HPDE6-E6E7 (cell line): Measurements from ENCODE around the gene CCR7.
A peak's percentile ranks its signal among the peaks of the same experiment; 100 is the strongest.
"Not testable (repeated sequence)": the region's sequence is repeated elsewhere in the genome, so short reads cannot be mapped to it uniquely, and the experiment has no call there.

Source experiments
- DNase-seq: peaks from one replicate; pipeline ENCODE4 v3.0.0; 2011; ENCODE audit warnings: missing footprints; ENCODE audit errors: extremely low spot score

Gene CCR7

DNA sequence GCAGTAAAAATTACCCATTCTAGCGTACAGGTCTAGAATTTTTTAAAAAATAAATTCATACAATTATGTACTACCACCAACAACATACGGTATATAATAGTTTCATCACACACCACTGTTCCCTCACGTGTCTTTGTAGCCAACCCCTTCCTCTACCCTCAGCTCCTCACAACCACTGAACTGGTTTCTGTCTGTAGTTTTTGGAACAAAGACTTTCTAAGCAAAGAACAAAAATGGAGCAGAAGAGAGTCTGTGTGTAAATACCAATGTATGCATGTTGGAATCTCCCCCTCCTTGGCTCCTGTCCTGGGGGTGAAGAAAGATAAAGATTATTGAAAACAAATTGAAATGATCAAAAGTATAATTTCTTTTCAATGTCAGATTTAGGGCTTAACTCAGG, 31.9 kb upstream of the CCR7 start:
- no peak for DNase-seq

DNA sequence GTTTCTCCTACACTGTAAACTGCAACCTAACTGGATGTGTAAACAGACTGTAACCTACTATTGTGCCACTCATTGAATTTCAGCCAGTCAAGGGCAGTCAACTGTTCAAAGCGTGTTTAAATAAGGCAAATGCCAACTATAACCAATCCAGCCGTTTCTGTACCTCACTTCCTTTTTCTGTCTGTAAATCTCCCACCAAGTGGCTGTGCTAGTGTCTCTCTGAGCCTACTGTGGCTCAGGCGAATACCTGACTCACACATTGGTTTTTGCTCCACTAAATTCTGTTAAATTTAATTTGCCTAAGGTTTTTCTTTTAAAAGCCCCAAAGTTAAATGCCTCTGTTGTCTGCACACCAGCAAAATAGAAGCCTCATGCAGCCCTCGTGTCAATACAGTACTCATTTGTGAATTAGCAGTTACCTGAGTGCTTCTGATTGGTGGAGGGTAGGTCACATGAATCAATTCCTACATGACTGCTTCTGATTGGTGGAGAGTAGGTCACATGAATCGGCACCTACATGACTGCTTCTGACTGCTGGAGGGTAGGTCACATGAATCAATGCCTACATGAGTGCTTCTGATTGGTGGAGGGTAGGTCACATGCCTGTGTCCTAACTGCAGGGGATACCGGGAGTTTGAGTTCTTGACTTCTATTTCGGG, 31.1 kb upstream of the CCR7 start:
- no peak for DNase-seq

DNA sequence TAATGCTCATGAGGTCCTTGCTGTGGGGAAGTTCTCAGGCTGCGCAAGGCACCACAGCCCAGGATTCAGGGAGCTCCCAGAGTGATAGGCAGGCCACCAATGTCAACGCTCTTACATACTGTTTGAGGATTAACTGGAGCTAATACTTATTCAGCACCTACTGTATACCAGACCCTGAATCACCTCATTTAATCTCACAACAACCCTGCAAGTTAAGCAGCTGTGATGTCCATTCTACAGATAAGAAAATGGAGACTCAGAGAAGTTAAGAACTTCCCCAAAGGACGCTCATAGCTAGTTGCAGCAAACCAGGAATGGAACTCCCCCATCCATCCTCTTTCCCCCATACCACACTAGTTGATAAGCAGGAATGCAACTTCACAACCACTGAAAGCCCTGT, 25.5 kb upstream of the CCR7 start:
- DNase-seq = no peak

DNA sequence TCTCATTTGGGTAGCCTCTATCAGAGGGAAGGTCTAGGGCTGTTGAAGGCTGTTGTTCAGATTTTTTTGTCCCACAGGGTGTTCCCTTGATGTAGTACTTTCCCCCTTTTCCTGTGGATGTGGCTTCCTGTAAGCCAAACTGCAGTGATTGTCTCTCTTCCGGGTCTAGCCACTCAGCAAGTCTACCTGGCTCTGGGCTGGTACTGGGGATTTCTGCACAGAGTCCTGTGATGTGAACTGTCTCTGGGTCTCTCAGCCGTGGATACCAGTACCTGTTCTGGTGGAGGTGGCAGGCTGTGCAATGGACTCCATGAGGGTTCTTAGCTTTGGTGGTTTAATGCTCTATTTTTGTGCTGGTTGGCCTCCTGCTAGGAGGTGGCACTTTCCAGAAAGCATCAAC, 23.3 kb upstream of the CCR7 start:
- no peak for DNase-seq

DNA sequence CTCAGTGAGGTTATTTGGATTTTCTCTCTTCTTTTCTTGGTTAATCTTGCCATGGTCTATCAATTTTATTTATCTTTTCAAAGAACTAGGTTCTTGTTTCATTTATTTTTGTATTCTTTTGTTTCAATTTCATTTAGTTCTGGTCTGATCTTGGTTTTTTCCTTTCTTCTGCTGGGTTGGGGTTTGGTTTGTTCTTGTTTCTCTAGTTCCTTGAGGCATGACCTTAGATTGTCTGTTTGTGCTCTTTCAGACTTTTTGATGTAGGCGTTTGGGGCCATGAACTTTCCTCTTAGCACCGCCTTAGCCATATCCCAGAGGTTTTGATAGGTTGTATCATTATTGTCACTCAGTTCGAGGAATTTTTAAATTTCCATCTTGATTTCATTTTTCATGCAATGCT, 21.0 kb upstream of the CCR7 start:
- DNase-seq = not testable (repeated sequence)

DNA sequence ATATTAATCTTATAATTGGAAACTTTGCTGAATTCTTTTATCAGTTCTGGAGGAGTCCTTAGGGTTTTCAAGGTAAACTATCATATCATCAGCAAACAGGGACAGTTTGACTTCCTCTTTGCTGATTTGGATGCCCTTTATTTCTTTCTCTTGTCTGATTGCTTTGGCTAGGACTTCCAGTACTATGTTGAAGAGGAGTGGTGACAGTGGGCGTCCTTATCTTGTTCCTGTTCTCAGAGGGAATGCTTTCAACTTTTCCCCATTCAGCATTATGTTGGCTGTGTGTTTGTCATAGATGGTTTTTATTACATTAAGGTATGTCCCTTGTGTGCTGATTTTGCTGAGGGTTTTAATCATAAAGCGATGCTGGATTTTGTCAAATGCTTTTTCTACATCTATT, 19.7 kb upstream of the CCR7 start:
- DNase-seq = not testable (repeated sequence)

DNA sequence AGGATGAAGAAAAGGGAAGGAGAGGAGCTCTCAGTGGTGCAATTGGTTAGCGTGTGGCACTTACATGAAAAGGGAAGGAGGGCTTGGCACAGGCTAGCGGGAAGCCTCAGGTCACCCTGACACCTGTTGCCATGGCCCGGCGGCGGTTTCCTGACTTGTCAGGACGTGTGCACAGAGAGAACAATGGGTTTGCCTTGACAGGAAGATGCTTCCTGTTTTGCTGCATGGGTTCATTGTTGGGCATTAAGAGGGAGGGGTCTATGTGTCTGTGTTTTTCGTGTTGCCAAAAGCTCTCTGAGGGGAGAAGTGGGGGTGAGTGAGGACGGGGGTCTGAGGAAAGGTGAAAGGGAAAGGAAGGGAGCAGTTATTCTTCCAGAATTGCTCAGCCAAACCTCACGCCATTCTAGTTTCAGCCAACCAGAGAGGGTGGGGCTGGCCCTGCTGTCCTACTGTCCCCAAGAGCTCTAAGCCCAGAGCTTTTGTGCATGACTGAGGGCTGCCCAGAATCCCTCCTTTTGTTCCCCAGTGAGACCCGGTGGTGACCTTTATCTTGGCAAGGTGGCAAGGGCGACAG, 17.1 kb upstream of the CCR7 start:
- peak; percentile 87 for DNase-seq

DNA sequence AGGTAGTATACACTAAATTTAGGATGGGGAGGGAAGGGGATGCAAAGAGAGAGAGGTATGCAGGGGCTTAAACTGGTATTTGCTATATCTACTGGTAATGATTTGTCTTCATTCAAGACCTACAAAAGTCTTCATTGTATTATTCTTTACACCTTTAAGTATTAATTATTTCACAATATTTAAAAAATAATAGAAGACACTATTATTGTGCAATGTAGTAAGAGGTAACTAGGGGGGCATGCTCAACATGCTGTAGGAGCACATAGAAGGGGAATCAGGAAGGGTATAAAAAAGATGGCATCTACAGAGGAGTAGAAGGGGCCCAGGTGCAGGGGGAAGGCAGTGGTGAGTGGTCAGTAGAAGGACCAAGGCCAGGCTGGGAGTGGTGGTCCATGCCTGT, 14.9 kb upstream of the CCR7 start:
- DNase-seq = no peak

DNA sequence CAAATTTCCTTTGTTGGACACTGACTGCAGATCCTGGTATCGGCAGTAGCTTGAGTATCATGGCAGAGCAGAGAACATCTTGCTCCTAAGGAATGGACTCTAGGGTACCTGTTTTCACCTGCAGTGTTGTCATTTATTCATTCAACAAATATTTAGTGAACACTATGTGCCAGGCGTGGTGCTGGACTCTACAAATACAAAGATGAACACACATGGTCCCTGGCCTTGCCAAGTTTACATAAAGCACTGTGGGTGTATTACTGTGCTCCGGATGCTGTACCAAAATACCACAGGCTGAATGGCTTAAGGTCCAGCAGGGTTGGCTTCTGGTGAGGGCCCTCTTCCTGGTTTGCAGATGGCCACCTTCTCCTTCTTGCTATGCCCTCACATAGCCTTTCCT, 14.2 kb upstream of the CCR7 start:
- no peak for DNase-seq

DNA sequence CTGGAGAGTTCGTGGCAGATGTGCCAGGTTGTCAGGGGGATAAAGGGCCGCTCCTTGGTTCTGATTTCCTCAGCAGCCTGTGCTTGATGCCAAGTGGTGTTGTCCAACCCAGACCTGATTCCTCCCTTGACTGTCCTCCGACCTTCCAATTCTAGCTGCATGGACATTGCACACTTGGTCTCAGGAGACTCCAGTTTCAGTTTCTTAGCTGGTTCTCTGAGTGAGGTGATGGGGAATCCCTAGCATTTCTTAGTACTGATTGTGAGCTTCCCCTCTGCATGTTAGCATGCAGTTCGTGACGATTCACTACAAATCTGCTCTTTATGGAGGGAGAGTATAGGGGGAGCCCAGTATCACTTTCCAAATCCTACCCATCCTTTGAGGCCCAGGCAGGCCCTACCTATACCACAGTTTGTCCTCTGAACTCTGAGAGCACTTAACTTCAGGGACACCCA, 12.4 kb upstream of the CCR7 start:
- no peak for DNase-seq

DNA sequence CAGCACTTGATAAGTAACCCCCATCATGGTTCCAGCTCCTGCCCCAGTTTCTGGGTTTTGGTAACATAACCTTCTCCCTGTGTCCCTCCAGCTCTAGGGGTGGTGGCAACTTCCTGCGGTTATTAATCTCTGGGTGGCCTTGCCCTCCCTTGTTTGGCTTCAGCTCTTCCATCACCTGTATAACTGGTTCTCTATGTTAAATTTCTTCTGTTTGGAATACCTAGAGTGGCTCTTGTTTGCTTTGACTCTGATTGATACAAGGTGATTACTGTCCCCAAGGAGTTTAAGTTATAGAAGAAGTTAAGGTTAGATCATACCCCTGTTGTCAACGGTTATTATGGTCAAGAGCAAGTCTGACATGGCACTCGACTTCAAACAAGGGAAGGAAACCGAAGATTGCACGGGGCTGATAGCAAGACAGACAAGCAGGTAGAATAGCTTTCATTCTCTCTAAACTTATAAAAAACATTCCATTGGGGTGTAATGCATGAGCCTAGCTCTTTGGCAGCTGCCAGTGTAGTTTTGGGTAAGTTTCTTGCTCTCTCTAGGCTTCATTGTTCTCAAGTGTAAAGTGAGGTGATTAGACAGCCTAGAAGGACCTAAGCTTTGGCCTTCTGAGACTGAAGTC, 11.0 kb upstream of the CCR7 start:
- no peak for DNase-seq

DNA sequence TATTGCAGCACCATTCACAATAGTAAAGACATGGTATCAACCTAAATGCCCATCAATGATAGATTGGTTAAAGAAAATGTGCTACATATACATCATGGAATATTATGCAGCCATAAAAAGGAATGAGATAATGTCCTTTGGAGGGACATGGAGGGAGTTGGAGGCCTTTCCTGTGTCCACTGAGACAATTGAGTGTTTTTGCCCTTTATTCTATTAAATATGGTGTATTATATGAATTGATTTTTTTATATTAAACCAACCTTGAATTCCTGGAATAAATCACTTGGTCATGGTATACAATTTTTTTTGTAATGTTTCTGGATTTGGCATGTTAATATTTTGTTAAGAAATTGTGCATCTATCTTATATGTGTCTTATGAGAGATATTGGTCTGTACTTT, 9.0 kb upstream of the CCR7 start:
- DNase-seq = no peak

DNA sequence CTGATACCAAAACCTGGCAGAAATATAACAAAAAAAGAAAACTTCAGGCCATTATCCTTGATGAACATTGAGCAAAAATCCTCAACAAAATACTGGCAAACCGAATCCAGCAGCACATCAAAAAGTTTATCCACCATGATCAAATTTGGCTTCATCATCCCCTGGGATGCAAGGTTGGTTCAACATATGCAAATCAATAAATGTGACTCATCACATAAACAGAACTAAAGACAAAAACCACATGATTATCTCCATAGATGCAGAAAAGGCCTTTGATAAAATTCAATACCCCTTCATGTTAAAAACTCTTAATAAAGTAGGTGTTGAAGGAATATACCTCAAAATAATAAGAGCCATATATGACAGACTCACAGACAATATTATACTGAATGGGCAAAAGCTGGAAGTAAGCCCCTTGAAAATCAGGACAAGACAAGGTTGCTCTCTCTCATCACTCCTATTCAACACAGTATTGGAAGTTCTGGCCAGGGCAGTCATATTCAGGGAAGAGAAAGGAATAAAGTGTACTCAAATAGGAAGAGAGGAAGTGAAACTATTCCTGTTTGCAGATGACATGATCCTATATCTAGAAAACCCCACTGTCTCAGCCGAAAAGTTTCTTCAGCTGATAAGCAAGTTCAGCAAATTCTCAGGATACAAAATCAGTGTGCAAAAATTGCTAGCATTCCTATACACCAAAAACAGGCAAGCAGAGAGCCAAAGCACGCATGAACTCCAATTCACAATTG, 7.1 kb upstream of the CCR7 start:
- DNase-seq = not testable (repeated sequence)

DNA sequence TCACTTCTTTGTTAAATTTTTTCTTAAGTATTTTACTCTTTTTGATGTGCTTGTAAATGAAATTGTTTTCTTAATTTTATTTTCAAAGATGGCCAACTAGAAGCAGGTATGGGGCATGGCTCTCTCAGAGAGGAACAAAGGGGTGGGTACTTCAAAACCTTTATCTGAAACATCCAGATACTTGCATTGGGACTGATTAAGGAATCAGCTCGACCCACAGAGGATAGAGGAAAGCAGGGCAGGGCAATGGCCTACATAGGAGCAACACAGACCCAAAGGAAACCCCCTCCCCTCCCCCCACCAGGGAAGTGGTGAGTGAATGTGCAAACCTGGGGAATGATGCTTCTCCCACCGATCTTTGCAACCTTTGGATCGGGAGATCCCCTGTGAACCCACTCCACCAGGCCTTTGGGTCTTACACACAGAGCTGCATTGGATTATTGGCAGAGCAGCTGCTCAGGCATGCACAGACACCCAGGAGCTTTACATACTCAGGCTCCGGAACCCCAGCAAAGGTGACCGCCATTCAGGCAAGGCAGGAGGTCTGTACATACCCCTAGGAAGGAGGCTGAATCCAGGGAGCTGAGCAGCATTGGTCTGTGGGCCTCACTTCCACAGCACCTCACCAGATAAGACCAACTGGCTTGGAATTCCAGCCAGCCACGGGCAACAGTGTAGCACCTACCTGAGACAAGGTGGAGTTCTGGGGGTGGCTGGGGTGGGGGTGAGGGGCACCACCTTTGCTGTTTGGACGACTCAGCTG, 3.0 kb upstream of the CCR7 start:
- no peak for DNase-seq

DNA sequence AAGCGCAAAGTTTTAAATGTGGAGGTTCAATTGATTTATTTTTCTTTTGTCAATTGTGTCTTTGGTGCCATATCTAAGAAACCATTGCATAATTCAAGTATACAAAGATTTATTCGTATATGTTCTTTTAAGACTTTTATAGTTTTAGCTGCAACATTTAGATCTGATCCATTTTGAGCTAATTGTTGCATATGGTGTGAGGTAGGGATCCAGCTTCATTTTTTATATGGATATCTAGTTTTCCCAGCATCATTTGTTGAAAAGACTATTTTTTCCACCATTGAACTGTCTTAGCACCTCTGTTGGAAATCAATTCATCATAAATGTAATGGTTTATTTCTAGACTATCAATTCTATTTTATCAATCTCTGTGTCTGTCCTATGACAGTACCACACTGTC, 2.1 kb upstream of the CCR7 start:
- DNase-seq = no peak

DNA sequence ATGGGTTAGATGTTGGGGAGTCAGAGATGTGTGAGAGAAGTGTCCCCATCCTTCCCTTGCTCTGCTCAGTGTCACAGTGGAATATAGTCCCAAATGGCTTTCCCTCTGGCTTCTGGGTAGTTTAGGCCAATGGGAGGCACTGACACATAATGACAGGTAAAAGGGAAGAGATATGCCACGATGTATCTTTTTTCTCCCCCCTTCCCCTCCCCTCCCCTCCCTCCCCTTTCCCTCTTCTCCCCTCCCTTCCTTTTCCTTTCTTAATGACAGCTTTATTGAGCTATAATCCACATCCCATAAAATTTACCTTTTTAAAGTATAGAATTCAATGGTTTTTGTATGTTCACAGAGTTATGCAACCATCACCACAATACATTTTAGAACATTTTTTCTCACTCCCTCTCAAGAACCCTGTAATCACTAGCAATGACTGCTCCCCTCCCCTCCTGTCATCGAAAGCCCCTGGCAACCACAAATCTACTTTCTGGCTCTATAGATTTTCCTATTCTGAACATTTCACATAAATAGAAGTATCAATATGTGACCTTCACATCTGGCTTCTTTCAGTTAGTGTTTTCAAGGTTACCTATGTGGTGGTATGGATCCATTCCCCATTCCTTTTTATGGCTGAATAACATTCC, 617 bp upstream of the CCR7 start:
- DNase-seq = no peak

DNA sequence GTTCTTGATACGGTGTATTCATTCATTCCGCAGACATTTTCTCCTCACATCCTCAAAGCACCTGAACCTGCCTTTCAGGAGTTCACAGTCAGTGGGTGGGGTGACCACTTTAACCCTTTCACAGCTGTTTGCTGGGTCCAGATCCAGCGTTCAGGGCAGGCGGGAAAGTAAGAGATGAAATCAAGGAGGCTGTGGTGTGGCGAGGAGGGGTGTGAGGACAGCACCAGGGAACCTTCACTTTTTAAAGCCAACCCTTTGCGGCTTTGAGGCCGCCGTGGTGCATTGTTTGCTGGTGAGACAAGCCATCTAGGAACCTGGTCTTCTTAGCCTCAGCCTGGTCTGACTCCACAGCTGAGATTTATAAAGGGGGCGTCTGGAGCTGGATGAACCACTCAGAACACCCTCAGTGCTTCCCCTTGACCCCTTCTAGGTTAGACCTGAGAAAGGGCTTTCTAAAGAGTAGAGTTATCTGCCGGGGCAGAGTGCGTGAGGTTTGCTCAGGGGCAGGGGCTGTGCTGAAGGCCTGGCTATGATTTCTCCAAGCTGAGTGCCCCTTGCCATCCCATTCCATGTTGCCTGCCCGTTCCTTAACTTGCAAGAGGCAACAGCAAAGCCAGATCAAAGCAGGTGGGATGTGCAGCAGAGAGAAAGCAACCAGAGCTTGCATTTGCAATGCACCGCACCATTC, 933 bp downstream of the CCR7 start:
- DNase-seq = no peak

DNA sequence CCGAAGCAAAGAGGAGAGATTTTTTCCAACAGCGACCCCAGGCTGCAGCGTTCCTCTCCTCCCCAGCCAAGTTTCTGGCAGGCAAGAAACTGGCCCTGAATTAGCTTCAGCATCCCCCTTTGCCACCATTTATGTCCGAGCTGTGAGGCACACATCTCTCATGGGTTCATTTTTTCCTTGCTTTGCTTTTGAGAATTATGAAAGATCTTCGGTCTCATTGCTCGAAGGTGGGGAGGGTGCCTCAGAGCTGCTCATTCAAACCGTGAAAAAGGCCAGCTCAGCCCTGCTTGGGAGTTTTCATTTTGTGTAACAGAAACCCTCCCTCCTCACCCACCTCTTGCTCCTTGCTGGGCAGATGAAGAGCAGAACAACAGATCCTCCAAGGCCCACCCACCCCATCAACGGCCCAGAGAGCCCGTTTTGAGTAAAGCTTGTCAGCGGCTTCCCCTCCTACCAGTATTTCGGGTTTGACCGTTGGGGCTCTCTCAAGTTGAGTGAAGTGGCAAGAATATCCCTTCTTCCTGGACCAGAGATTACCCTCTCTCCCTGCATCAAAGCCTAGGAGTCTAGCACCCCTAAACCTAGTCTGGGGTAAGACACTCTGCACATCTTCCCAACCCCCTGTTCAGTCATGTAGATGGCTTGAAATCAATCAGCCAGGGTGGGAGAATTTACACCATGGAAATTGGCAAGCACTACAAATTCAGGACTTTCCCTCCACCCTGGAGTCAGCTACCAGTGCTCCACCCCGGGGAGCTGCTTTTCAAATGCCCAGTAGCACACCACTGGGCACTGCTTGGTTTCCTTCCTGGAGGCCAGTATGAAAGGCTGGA, 1.8 kb downstream of the CCR7 start:
- DNase-seq = no peak

DNA sequence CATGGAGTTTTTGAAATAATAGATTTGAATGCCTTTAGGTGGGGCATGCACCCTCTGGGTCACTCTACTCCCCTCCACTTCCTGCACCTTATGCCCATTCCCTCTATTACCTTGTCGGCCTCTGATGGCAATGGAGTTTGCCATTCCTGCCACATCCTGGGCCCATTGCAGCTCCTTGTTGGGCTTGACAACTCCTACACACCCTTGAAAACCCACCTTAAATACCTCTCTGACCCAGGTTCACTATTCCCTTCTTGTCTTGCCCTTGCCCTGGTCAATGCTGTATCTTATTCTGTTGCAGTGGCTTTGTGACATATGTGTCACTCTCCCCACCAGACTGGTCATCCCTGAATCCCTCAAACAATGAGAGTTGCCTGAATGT, 2.4 kb downstream of the CCR7 start:
- no peak for DNase-seq
